Heart left ventricle (tissue), 16 donors: Measurements from ENCODE around the gene SNED1. TPM values are rescaled to one million over a fixed set of nuclear protein-coding genes. Genes with fewer than 3 reads are reported as not detected.
"Not testable (repeated sequence)": the region's sequence is repeated elsewhere in the genome, so short reads cannot be mapped to it uniquely, and the experiment has no call there.

Experiments used
- ATAC-seq, 4 donors: fragments of 200-7000 bp; cut with Tn5 transposase; one replicate each; pipeline ENCODE4 v1.9.1; 2020 to 2022; ENCODE audit warnings: moderate library complexity in 4 of 4, mild to moderate bottlenecking in 3 of 4, moderate number of reproducible peaks in 1 of 4
- DNase-seq, 5 donors: peaks; one replicate each; pipeline ENCODE4 v3.0.0-alpha.2; 2020
- H3K27ac ChIP-seq, 12 donors: fragments of 200-600 bp; sonication (generic) in 4 of 12; one replicate each; pipeline versions ENCODE4 v1.5.0 to v1.8.0; 2016 to 2022; ENCODE audit warnings: mild to moderate bottlenecking in 2 of 12
- H3K27me3 ChIP-seq, 9 donors: fragments of 200-600 bp; sonication (generic) in 2 of 9; one replicate each; pipeline versions ENCODE4 v1.5.1 to v1.8.0; 2016 to 2022; ENCODE audit warnings: mild to moderate bottlenecking in 3 of 9
- H3K36me3 ChIP-seq, 9 donors: fragments of 200-600 bp; sonication (generic) in 2 of 9; one replicate each; pipeline versions ENCODE4 v1.5.0 to v1.8.0; 2018 to 2022; ENCODE audit warnings: mild to moderate bottlenecking in 2 of 9
- H3K4me1 ChIP-seq, 12 donors: fragments of 200-600 bp; sonication (generic) in 4 of 12; one replicate each; pipeline versions ENCODE4 v1.5.0 to v1.8.0; 2016 to 2022; ENCODE audit warnings: mild to moderate bottlenecking in 3 of 12
- H3K4me3 ChIP-seq, 12 donors: fragments of 200-600 bp; sonication (generic) in 4 of 12; one replicate each; pipeline versions ENCODE4 v1.5.0 to v1.8.0; 2017 to 2022; ENCODE audit warnings: mild to moderate bottlenecking in 9 of 12, moderate library complexity in 4 of 12
- H3K9me3 ChIP-seq, 12 donors: fragments of 200-600 bp; sonication (generic) in 4 of 12; one replicate each; pipeline versions ENCODE4 v1.5.0 to v1.8.0; 2016 to 2022; ENCODE audit warnings: mild to moderate bottlenecking in 1 of 12
- POLR2A ChIP-seq, 2 donors: fragments of 450-650 bp; IDR thresholded peaks; one replicate each; pipeline ENCODE4 v1.6.1; 2017; ENCODE audit warnings: antibody characterized with exemption in 2 of 2, mild to moderate bottlenecking in 2 of 2, moderate library complexity in 2 of 2
- WGBS, 4 donors: extraction: QIAGEN DNeasy Blood & Tissue Kit in 2 of 4; methylation state at CpG; one replicate each; pipeline versions ENCODE4 v1.1.5 to v1.1.7; 2013 to 2018; 5-methylcytosine and 5-hydroxymethylcytosine counted together
- intact Hi-C, 10 donors: fragments of 100-400 bp; cut with DNase I; formaldehyde crosslinking; loops; one replicate each; pipeline versions ENCODE4 v1.11.1 to v1.14.2; 2022
- polyA plus RNA-seq, 2 donors: library from polyadenylated mRNA; stranded (reverse); fragments of 200-250 nt; gene quantifications; one replicate each; pipeline ENCODE4 v1.2.3, GENCODE V29; 2013
- total RNA-seq, 9 donors: library from RNA; depleted of rRNA in 2 of 9; stranded (reverse); fragments of >200 nt in 2 of 9; fragmentation: NEBNext Ultra II Directional in 3 of 9; extraction: Animal tissue kit (Norgen Biotek cat#: 25700) in 3 of 9; gene quantifications; one replicate each; pipeline versions ENCODE4 v1.1.0 to v1.2.4, GENCODE V29; 2016 to 2023
- TF ChIP-seq, protein P1 (sequence below), 12 donors: fragments of 200-600 bp; sonication (generic) in 4 of 12; IDR thresholded peaks; one replicate each; pipeline versions ENCODE4 v1.5.0 to v1.8.0; 2018 to 2022; ENCODE audit warnings: antibody characterized with exemption in 12 of 12, mild to moderate bottlenecking in 5 of 12
- donor health status: ischemic (EF 13 %, LVEDD 7.1; RV severe dilation, severe dysfunction).
- donor health status: healthy with polysubstance abuse.
- donor health status: DM: no; HTN: yes; CAD: no.
- donor health status: DM: no; HTN: no; CAD: no.
- donor health status: ischemic (EF 25% LVEDD 6.9; RV normal size, moderate dysfunction).
- donor health status: ischemic (EF 25% LVEDD 5.7; RV mildly dilated, moderate dysfunction).
- donor health status: healthy.
- donor health status: DM: yes; HTN: yes; CAD: no.
- donor health status: ischemic (EF 35%, LVEDD 5.7; RV mildly dilated, moderate dysfunction).
- donor health status: nonischemic (EF 11% LVEDD 7.7; RV severe dilation, severe dysfunction).
- donor health status: DM: yes; HTN: yes; CAD: no.
- donor health status: PGD.
- donor health status: ischemic (EF 29% LVEDD 5.4; RV normal size, mild dysfunction).
- donor health status: nonischemic (EF 23%, LVEDD 6.1; RV moderate dilation, normal function).

SNED1 gene
- total and polyA plus RNA-seq, 11 donors = 3.1 to 14.7 (median 4.9) TPM

DNA sequence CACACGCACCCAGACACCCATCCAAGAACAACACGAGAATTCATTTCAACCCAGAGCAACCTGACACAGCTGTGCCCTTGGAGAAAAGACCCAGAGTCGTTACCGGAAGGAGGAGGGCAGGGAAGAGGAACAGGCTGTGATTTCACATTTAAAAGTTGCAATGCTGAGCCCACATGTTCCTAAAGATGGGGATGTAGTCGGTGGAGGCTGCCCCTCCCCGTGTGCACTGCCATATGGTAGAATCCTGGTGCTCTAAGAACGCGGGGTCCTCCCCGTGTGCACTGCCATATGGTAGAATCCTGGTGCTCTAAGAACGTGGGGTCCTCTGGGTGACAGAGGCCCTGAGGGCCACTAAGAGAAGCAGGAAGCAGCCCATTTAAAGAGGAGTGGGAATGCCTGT is 92.8 kb downstream of the SNED1 start:
- Histone ChIP-seq H3K36me3 (peaks cover 4 to 100% (median 97%) of the 10 kb centered on the region in 9 donors), H3K9me3 (no peaks in the 10 kb centered on the region), H3K27ac (no peak overlapping the region), H3K4me3 (no peak overlapping the region), H3K4me1 (peaks cover 0 to 8% (median 0%) of the 10 kb centered on the region in 12 donors), H3K27me3 (no peaks in the 10 kb centered on the region)
- DNase-seq (no peak), ATAC-seq (no peak)
- intact Hi-C loops = no loop called here
- 74 to 82% (median 80%) methylated on average over 10 of the region's 10 CpGs for WGBS, 4 donors
- no peak for TF ChIP-seq POLR2A (IDR thresholded peaks at IDR 0.05)
- TF ChIP-seq, protein P1, sequence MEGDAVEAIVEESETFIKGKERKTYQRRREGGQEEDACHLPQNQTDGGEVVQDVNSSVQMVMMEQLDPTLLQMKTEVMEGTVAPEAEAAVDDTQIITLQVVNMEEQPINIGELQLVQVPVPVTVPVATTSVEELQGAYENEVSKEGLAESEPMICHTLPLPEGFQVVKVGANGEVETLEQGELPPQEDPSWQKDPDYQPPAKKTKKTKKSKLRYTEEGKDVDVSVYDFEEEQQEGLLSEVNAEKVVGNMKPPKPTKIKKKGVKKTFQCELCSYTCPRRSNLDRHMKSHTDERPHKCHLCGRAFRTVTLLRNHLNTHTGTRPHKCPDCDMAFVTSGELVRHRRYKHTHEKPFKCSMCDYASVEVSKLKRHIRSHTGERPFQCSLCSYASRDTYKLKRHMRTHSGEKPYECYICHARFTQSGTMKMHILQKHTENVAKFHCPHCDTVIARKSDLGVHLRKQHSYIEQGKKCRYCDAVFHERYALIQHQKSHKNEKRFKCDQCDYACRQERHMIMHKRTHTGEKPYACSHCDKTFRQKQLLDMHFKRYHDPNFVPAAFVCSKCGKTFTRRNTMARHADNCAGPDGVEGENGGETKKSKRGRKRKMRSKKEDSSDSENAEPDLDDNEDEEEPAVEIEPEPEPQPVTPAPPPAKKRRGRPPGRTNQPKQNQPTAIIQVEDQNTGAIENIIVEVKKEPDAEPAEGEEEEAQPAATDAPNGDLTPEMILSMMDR (IDR thresholded peaks at IDR 0.05) = no peak

DNA sequence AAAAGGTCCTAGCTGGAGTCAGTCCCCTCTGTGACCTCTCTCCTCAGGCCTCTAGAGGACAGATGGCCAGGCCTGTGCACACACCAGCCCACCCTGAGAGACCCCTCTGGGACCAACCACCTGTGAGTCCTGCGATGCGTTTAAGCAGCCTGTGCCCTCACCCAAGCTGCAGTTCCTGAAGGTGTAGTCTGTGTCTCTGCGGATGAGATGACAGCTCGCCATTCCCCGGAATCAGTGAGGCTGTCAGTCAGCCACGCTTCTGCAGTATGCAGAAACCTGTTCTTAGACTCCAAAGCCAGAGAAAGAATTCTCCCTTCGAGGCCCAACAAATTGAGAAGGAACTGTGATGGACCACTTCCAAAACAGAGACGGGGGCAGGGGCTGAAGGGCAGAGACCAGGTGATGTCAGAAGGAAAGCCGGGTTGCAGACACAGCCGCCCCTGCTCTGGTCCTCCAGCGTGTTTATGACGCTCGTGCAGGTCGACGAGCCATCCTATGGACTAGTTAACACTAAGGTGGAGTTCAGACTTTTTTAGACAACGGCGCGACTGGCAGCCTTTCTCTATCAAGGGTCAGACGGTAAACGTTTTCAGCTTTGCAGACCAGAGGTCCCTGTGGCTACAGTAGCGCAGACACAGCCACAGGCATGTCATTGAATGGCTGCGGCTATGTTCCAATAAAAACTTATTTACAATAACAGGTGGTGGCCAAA is 93.5 kb downstream of the SNED1 start:
- H3K4me3 ChIP-seq = no peak overlapping the region
- DNase-seq (no peak), ATAC-seq (no peak)
- no peak for TF ChIP-seq POLR2A (IDR thresholded peaks at IDR 0.05)
- TF ChIP-seq, protein P1 (IDR thresholded peaks at IDR 0.05) = no peak
- intact Hi-C loops = no loop called here
- peaks cover 4 to 100% (median 97%) of the 10 kb centered on the region in 9 donors for H3K36me3 ChIP-seq
- H3K27ac ChIP-seq = no peak overlapping the region
- no peaks in the 10 kb centered on the region for H3K9me3 ChIP-seq
- no peaks in the 10 kb centered on the region for H3K27me3 ChIP-seq
- 88 to 93% (median 90%) methylated on average over 22 of the region's 22 CpGs for WGBS, 4 donors
- H3K4me1 ChIP-seq = peaks cover 0 to 8% (median 0%) of the 10 kb centered on the region in 12 donors

DNA sequence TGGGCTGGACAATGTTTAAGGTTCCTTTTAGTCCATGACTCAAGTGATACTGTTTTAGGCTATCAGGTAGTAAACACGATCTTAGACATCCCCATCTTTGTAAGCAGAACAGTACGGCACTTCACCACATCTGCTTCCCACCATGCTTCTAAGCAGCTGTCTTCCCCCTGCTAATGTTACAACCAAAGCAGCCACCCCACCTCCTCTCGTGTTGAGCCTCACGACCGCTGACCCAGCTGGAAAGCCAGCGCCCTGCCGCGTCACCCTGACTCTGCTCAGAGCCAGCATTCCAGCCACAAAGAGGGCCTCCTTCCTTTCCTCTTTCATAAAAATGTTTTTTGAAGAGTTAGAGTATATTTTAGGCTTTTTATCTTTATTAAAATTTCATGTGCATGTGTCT is 94.3 kb downstream of the SNED1 start:
- Histone ChIP-seq H3K36me3 (peaks cover 1 to 100% (median 96%) of the 10 kb centered on the region in 9 donors), H3K4me1 (peaks cover 0 to 8% (median 0%) of the 10 kb centered on the region in 12 donors), H3K27ac (no peak overlapping the region), H3K4me3 (no peak overlapping the region), H3K27me3 (no peaks in the 10 kb centered on the region), H3K9me3 (no peaks in the 10 kb centered on the region)
- intact Hi-C loops = no loop called here
- no peak for ATAC-seq
- DNase-seq = no peak
- no peak for TF ChIP-seq POLR2A (IDR thresholded peaks at IDR 0.05)
- TF ChIP-seq, protein P1 (IDR thresholded peaks at IDR 0.05) = no peak
- 79 to 88% (median 84%) methylated on average over 8 of the region's 8 CpGs for WGBS, 4 donors

DNA sequence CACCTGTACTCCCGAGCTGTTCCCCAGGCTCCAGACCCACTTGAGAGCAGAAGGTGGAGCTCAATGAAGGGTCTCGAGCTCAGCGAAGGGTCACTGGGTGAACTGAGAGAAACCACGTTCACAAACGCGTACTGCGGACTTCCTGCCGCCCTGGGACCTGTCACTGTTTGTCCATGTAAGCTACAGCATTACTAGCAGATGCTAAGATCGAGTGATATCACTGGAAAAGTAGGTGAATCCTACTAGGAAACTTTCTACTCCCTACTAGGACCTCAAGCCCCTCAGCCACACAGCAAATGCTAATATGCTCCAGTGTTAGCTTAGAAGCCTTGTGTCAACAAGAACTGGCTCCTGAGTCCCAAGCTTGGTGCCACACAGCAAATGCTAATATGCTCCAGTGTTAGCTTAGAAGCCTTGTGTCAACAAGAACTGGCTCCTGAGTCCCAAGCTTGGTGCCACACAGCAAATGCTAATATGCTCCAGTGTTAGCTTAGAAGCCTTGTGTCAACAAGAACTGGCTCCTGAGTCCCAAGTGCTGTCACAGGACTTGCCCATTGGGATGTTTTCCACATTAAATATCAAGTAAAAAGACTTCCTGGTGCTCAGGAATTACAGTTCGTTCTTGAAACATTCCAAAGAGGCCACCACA is 94.8 kb downstream of the SNED1 start:
- H3K9me3 ChIP-seq, H3K4me3 ChIP-seq, DNase-seq, H3K4me1 ChIP-seq, H3K27ac ChIP-seq, intact Hi-C loops, ATAC-seq, H3K27me3 ChIP-seq: not testable (repeated sequence)
- H3K36me3 ChIP-seq = peaks cover 0 to 100% (median 96%) of the 10 kb centered on the region in 9 donors
- 82 to 89% (median 87%) methylated on average over 10 of the region's 10 CpGs for WGBS, 4 donors
